GM12872 (cell line): ENCODE results near the gene NOP9.
A peak's percentile ranks its signal among the peaks of the same experiment; 100 is the strongest.

ENCODE experiments used
- TF ChIP-seq, protein P1 (sequence below): IDR thresholded peaks from 3 replicates; pipeline ENCODE4 v1.5.1; 2011; ENCODE audit warnings: low read depth, mild to moderate bottlenecking, low read length, moderate library complexity; ENCODE audit not compliant: insufficient read depth

NOP9 gene

DNA sequence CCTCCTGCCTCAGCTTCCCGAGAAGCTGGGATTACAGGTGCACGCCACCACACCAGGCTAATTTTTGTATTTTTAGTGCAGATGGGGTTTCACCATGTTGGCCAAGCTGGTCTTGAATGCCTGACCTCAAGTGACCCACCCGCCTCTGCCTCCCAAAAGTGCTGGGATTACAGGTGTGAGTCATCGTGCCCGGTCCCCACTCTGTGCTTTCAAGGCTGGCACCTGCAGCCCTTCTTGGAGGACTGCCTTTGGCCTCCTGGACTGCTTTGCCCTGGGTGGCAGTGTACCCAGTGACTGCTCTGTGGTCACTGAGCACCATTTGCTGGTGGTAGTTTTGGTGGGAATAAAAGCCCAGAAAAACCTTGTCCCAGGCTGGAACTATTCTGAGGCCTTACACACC lies 12.7 kb upstream of the NOP9 start:
- TF ChIP-seq, protein P1, sequence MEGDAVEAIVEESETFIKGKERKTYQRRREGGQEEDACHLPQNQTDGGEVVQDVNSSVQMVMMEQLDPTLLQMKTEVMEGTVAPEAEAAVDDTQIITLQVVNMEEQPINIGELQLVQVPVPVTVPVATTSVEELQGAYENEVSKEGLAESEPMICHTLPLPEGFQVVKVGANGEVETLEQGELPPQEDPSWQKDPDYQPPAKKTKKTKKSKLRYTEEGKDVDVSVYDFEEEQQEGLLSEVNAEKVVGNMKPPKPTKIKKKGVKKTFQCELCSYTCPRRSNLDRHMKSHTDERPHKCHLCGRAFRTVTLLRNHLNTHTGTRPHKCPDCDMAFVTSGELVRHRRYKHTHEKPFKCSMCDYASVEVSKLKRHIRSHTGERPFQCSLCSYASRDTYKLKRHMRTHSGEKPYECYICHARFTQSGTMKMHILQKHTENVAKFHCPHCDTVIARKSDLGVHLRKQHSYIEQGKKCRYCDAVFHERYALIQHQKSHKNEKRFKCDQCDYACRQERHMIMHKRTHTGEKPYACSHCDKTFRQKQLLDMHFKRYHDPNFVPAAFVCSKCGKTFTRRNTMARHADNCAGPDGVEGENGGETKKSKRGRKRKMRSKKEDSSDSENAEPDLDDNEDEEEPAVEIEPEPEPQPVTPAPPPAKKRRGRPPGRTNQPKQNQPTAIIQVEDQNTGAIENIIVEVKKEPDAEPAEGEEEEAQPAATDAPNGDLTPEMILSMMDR, result no peak

DNA sequence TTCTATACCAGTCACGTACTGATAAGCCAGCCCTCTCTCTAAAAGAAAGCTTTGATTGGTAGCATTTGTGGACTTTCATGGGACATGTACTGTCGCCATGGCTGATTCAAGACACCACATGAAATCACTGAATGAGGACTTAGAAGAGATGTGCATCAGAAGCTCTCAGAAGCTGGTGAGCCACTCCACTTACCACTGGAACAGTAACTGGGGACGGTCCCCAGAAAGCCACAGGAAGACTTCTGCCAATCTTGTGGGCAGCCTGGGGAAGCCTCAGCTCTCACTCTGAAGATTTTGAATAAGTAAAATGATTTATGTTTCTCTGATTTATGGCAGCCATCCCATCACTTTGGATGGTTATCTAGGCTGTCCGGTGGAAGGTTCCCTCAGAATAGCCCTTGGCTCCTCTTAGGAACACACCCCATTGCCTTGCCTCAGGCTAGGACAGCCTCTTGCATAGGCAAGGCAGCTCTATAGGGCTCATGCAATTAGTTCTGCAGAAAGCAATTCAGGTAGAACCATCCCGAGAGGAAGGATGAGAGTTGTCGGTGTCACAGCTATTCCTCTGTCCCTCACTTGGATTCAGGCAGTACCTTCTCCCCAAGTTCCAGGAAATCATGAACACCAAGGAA lies 9.9 kb upstream of the NOP9 start:
- TF ChIP-seq, protein P1, result no peak

DNA sequence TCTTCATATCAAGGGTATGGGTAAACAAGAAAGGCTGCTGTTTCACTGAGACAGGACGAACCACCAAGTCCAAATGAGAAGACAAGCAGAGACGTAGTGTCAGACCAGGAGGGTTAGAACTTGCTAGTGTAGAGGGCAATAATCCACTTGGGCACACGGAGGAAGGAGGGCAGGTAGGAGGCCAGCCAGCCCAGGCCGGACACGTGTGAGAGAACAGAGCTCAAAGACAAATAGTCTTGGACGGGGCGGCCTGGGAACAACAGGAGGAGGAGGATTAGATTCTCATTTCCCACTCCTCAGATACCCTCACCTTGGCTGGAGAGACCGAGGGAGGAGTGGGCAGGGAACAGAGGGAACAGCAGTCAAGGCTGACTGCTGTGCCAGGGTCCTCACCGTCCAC lies 8.9 kb upstream of the NOP9 start:
- TF ChIP-seq, protein P1, result no peak

DNA sequence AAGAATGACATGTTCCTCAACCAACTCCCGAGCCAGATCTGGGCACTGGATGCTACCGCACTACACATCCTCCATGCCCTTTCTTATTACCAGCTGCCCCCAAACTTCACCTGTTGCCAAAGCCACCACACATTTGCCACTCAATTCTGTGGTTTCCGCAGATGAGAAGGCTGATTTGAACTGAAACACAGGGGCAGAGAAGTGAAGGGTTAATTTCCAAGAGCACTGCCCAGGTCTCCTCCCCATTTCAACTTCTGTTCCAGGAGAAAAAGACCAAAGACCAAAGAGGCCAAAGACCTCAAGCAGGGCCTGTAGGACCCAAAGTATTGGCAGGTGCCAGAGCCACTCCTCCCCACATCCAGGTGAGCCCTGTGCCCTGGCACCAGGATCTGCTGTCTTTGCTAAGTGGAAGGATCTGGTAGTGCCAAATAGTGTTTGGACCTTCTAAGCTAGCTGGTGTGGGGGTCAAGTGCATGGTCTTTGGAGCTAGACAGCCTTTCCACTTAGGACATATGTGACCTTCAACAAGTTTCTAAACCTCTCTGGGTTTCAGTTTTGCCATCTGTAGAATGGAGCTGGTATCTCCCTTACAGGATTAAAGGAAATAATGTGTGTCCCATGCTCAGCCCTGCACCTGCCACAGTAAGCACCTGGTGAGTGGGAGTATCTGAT lies 8.1 kb upstream of the NOP9 start:
- TF ChIP-seq, protein P1, result no peak

DNA sequence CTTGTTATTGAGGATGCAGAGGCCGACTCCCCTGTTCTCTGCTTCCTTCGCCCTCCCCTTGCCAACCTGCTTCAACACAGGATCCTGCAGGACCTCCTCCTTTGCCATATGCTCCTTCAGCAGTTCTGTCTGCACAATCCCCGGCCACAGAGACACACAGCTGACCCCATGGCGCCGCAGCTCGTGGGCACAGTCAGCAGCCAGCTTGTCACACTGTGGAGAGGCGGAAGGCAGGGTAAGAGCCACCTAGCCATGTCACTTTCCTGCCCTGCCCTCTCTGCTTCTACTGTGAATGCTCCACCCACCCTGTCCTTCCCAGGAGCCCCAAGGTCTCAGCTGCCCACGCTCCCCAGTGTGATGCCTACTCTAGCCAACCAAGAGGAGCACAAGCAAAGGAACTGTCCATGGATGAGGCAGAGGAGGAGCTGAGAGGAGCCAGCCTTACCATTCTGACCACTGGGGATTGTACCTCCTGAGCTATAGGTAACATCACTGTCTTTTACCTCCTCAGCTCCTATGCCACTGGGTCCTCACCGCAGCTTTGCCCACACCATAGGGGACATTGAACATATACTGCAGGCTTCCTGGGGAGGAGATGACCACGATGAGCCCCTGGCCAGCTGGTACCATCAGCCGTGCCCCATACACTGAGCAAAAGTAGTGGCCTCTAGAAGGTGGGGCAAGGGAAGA lies 7.4 kb upstream of the NOP9 start:
- TF ChIP-seq, protein P1, result no peak

DNA sequence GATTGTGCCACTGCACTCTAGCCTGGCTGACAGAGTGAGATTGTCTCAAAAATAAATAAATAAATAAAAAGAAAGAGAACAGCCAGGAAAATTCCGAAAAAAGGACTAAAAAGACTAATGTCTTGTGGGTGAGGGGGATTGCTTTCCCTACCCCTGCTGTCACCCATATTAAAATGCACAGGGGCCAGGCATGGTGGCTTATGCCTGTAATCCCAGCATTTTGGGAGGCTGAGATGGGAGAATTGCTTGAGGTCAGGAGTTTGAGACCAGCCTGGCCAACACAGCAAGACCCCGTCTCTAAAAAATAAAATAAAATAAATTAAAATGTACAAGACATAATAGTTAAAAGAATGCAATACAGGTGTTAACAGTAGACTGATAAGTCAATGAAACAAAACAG lies 6.1 kb upstream of the NOP9 start:
- TF ChIP-seq, protein P1, result no peak

DNA sequence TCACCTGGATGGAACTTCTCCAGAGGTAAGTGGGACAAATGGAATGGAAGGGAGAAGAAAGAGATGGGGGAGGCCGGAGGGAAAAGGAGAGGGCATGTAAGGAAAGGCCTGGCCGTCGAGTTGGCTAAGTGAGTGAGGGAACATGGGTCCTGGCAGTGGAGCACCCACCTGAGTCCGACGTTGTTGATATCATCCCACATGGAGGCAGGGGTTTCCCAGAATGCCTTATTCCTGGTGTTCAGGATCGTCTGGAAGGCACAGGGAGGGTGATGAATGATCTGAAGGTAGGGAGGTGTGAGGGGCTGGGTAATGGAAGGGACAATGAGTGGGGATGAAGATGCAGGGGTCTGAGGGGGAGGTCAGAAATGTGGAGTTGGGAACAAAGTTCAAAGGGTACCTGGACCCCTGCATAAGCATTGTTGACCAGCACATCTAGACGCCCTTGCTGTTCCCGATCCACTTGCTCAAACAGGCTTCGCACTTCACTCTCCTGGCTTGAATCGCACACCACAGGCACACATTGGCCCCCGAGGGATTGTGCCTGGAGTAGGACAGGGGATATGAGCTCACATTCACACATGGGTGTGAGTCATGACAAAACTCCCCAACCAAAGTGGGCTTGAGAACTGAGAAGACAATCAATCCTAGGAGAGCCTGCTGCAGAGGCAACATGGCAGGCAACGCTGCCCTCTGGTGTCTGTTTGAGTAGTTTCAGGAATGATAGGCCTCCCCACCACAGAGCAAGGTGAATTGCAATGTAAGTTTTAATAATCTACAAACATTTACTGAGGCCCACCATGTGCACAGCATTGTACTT lies 3.1 kb upstream of the NOP9 start:
- TF ChIP-seq, protein P1, result peak; percentile 81
